Upper lobe of left lung (tissue), 6 donors: ENCODE results near the gene ARID1B. TPM values are rescaled to one million over a fixed set of nuclear protein-coding genes. Genes with fewer than 3 reads are reported as not detected.
A peak's percentile ranks its signal among the peaks of the same experiment; 100 is the strongest.

Experiments used
- ATAC-seq, 2 donors: fragments of 200-7000 bp; cut with Tn5 transposase; one replicate each; pipeline ENCODE4 v1.9.1; 2022; ENCODE audit warnings: mild to moderate bottlenecking in 2 of 2, moderate library complexity in 2 of 2; ENCODE audit not compliant: low FRiP score in 2 of 2
- DNase-seq, 2 donors: peaks; one replicate each; pipeline ENCODE4 v3.0.0-alpha.2; 2019 to 2020
- H3K27ac ChIP-seq, 4 donors: fragments of 200-600 bp; sonication (generic); one replicate each; pipeline ENCODE4 v1.5.1; 2016 to 2019
- H3K27me3 ChIP-seq, 4 donors: fragments of 200-600 bp; sonication (generic); one replicate each; pipeline ENCODE4 v1.5.1; 2017 to 2019
- H3K36me3 ChIP-seq, 4 donors: fragments of 200-600 bp; sonication (generic); one replicate each; pipeline ENCODE4 v1.5.1; 2016 to 2019
- H3K4me1 ChIP-seq, 4 donors: fragments of 200-600 bp; sonication (generic); one replicate each; pipeline ENCODE4 v1.5.1; 2018 to 2019
- H3K4me3 ChIP-seq, 4 donors: fragments of 200-600 bp; sonication (generic); one replicate each; pipeline ENCODE4 v1.5.1; 2017 to 2019; ENCODE audit warnings: mild to moderate bottlenecking in 2 of 4, moderate library complexity in 1 of 4
- H3K9me3 ChIP-seq, 4 donors: fragments of 200-600 bp; sonication (generic); one replicate each; pipeline ENCODE4 v1.5.1; 2018 to 2019
- EP300 ChIP-seq, 4 donors: sonication (generic); formaldehyde crosslinking; IDR thresholded peaks; one replicate each; pipeline ENCODE4 v1.5.1; 2017; ENCODE audit warnings: antibody characterized with exemption in 4 of 4, control low read depth in 2 of 4
- POLR2A ChIP-seq, 4 donors: fragments of 450-650 bp; IDR thresholded peaks; one replicate each; pipeline ENCODE4 v1.5.1; 2016 to 2017; ENCODE audit warnings: antibody characterized with exemption in 4 of 4, mild to moderate bottlenecking in 2 of 4
- POLR2AphosphoS5 ChIP-seq, 2 donors: sonication (generic); formaldehyde crosslinking; IDR thresholded peaks; one replicate each; pipeline ENCODE4 v1.5.1; 2017; ENCODE audit warnings: antibody characterized with exemption in 2 of 2
- WGBS, 2 donors: methylation state at CpG; one replicate each; pipeline ENCODE4 v1.1.5; 2017 to 2018; 5-methylcytosine and 5-hydroxymethylcytosine counted together
- total RNA-seq, 6 donors: library from RNA; depleted of rRNA in 4 of 6; stranded (reverse); fragments of >200 nt in 4 of 6; gene quantifications; one replicate each; pipeline versions ENCODE4 v1.1.0 to v1.2.1, GENCODE V29; 2016 to 2021
- TF ChIP-seq, protein P1 (sequence below), 6 experiments: fragments of 450-650 bp in 4 of 6; fragments of 200-600 bp in 2 of 6; sonication (generic) in 2 of 6; IDR thresholded peaks; one replicate each; pipeline ENCODE4 v1.5.1; 2016 to 2019; ENCODE audit warnings: antibody characterized with exemption in 6 of 6
- donor health status: DM: no; HTN: no; CAD: no; lungs with moderate emphysema.
- donor health status: DM: no; HTN: yes; CAD: no; lungs with severe emphysema.

ARID1B gene
- total RNA-seq, 6 donors from 2014 or later, result 66.4 to 168 (median 109) TPM

DNA sequence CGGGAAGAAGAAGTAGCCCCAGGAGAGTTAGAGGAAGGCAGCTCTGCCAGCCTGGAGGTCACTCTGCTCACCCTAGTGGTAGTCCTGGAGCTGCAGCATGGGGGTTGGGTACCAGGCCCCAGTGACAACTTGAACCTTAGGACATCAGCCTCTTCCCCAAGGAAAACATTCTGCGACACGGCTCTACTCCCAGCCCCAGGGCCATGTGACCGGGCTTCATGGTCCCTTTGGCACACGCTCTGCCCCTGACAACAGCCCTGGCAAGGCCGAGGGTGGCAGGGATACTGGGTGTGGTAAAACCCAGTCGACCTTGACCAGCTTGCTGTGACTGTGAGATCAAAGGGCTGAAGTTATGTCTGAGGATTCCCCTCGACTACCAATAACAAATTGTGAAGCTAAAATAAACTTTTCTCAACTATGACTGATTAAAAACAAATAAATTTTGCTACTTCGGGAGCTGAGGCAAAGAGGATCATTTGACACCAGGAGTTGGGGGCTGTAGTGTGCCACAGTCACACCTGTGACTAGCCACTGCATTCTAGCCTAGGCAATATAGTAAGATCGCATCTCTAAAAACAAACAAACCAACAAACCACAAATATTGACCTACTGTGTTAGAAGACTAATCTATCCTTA, 24.4 kb upstream of the ARID1B start:
- peak; percentile 26 to 56 for ATAC-seq
- Histone ChIP-seq H3K27ac (no peak overlapping the region), H3K27me3 (no peaks in the 10 kb centered on the region), H3K9me3 (no peaks in the 10 kb centered on the region), H3K4me3 (no peak overlapping the region), H3K36me3 (no peaks in the 10 kb centered on the region), H3K4me1 (no peaks in the 10 kb centered on the region)
- TF ChIP-seq, protein P1, sequence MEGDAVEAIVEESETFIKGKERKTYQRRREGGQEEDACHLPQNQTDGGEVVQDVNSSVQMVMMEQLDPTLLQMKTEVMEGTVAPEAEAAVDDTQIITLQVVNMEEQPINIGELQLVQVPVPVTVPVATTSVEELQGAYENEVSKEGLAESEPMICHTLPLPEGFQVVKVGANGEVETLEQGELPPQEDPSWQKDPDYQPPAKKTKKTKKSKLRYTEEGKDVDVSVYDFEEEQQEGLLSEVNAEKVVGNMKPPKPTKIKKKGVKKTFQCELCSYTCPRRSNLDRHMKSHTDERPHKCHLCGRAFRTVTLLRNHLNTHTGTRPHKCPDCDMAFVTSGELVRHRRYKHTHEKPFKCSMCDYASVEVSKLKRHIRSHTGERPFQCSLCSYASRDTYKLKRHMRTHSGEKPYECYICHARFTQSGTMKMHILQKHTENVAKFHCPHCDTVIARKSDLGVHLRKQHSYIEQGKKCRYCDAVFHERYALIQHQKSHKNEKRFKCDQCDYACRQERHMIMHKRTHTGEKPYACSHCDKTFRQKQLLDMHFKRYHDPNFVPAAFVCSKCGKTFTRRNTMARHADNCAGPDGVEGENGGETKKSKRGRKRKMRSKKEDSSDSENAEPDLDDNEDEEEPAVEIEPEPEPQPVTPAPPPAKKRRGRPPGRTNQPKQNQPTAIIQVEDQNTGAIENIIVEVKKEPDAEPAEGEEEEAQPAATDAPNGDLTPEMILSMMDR (IDR thresholded peaks at IDR 0.05), result peak in 4 of 6 experiments; percentile 16 to 47 (median 28)
- TF ChIP-seq POLR2A (IDR thresholded peaks at IDR 0.05), result no peak
- DNase-seq, result peak; percentile 19 to 35
- 62 to 76% methylated on average over 9 to 10 of the region's 10 CpGs for WGBS, 2 donors

DNA sequence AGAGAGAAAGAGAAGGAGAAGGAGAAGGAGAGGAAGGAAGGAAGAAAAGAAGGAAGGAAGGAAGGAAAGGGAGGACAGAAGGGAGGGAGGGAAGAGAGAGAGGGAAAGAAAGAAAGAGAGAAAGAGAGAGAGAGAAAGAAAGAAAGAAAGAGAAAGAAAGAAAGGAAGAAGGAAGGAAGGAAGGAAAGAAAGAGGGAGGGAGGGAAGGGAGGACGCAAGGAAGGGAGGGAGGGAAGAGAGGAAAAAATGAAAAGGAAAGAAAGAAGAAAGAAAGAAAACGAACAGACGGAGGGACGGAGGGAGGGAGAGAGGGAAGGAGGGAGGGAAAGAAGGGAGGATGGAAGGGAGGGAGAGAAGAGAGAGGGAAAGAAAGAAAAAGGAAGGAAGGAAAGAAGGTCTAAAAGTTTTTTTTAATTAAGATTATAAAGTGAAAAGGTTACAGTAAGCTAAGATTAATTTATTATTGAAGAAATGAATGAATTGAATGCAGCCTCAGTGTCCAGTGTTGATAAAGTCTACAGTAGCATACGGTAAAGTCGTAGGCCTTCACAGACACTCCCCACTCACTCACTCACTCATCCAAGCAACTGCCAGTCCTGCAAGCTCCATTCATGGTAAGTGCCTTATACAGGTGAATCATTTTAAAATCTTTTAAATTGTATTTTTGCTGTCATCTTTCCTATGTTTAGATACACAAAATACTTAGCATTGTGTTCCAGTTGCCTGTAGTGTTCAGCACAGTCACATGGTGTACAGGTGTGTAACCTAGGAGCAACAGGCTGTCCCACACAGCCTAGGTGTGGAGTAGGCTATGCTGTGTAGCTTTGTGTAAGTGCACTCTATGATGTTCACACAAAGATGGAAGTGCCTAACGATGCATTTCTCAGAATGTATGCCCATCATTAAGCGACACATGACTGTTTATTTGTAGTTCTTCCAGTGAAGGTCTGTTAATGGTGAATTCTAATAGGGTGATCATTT, 20.3 kb upstream of the ARID1B start:
- no peaks in the 10 kb centered on the region for H3K27me3 ChIP-seq
- TF ChIP-seq POLR2A (IDR thresholded peaks at IDR 0.05) (no peak), EP300 (IDR thresholded peaks at IDR 0.05) (no peak), POLR2AphosphoS5 (IDR thresholded peaks at IDR 0.05) (no peak)
- TF ChIP-seq, protein P1 (IDR thresholded peaks at IDR 0.05), result no peak
- ATAC-seq (no peak), DNase-seq (no peak)
- H3K27ac ChIP-seq, result no peak overlapping the region
- 95% methylated on average over 8 of the region's 8 CpGs for WGBS, 2 donors
- H3K36me3 ChIP-seq, result no peaks in the 10 kb centered on the region
- H3K4me1 ChIP-seq, result no peaks in the 10 kb centered on the region
- no peak overlapping the region for H3K4me3 ChIP-seq
- no peaks in the 10 kb centered on the region for H3K9me3 ChIP-seq

DNA sequence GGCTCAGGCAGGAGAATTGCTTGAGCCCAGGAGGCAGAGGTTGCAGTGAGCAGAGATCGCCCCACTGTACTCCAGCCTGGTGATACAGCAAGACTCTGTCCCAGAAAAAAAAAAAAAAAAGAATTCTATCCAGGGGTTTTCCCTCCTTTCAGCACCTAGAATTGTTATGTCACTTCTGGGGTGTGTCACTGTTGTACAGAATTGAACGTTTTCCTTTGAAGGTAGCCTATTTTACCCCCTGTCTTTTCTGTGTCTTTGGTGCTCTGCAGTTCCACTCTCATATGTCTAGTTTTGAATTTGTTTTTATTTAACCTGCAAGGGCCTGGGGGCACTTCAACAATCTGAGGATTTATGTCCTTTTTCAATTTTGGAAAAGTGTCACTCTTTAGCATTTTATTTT, 19.3 kb upstream of the ARID1B start:
- WGBS, 2 donors, result 77% methylated on average over 2 of the region's 2 CpGs
- H3K36me3 ChIP-seq, result no peaks in the 10 kb centered on the region
- no peaks in the 10 kb centered on the region for H3K27me3 ChIP-seq
- DNase-seq, result no peak
- TF ChIP-seq, protein P1 (IDR thresholded peaks at IDR 0.05), result no peak
- no peak for TF ChIP-seq POLR2A (IDR thresholded peaks at IDR 0.05)
- TF ChIP-seq EP300 (IDR thresholded peaks at IDR 0.05), result no peak
- TF ChIP-seq POLR2AphosphoS5 (IDR thresholded peaks at IDR 0.05), result no peak
- no peak overlapping the region for H3K4me3 ChIP-seq
- no peak overlapping the region for H3K27ac ChIP-seq
- no peak for ATAC-seq
- no peaks in the 10 kb centered on the region for H3K9me3 ChIP-seq
- no peaks in the 10 kb centered on the region for H3K4me1 ChIP-seq

DNA sequence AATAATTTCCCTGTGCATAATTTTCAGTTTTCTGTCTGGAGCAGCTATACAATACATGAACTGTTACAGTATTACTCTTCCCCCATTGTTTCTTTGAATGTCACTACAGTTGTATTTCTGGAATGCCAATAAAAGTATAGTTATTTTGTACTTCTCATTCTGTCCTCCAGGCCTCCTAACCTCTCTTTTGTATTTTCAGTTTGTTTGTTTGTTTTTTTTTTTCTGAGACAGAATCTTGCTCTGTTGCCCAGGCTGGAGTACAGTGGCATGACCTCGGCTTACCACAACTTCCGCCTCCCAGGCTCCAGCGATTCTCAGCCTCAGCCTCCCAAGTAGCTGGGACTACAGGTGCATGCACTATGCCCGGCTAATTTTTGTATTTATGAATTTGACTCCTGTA, 16.8 kb upstream of the ARID1B start:
- Histone ChIP-seq H3K4me1 (no peaks in the 10 kb centered on the region), H3K27me3 (no peaks in the 10 kb centered on the region), H3K9me3 (no peaks in the 10 kb centered on the region), H3K36me3 (no peaks in the 10 kb centered on the region), H3K4me3 (no peak overlapping the region), H3K27ac (no peak overlapping the region)
- WGBS, 2 donors, result 83 to 89% methylated on average over 4 of the region's 4 CpGs
- DNase-seq (no peak), ATAC-seq (no peak)
- TF ChIP-seq POLR2AphosphoS5 (IDR thresholded peaks at IDR 0.05) (no peak), POLR2A (IDR thresholded peaks at IDR 0.05) (no peak), EP300 (IDR thresholded peaks at IDR 0.05) (no peak)
- TF ChIP-seq, protein P1 (IDR thresholded peaks at IDR 0.05), result no peak
